Left cardiac atrium (tissue), 4 donors: Measurements from ENCODE around the gene C1orf174. TPM values are rescaled to one million over a fixed set of nuclear protein-coding genes. Genes with fewer than 3 reads are reported as not detected.

Source experiments
- ATAC-seq, 2 donors: fragments of 200-7000 bp; cut with Tn5 transposase; one replicate each; pipeline ENCODE4 v1.9.1; 2020; ENCODE audit warnings: mild to moderate bottlenecking in 2 of 2, moderate library complexity in 2 of 2
- DNase-seq: peaks from one replicate; pipeline ENCODE4 v3.0.0-alpha.2; 2020
- intact Hi-C, 2 donors: fragments of 100-400 bp; cut with DNase I; formaldehyde crosslinking; loops; one replicate each; pipeline versions ENCODE4 v1.14.1 to v1.15.1; 2022 to 2023
- total RNA-seq, 2 donors: library from RNA; stranded (reverse); fragmentation: NEBNext Ultra II Directional; extraction: Animal tissue kit (Norgen Biotek cat#: 25700); gene quantifications; one replicate each; pipeline ENCODE4 v1.2.1, GENCODE V29; 2021
- donor health status: DM: no; HTN: yes; CAD: no.
- donor health status: DM: no; HTN: yes; CAD: no; lungs with severe emphysema.
- donor health status: DM: yes; HTN: yes; CAD: no.
- donor health status: Dilated cardiomyopathy.

The C1orf174 gene
- total RNA-seq, 2 donors from 2014 or later, result 13.2 to 14.0 TPM

GRCh38 chr1:3856923-3857790 lies 42.9 kb downstream of the C1orf174 start, which contains the start of the genes CEP104 and DFFB:
Gene CEP104 (minus strand): TSS chr1:3857211. CDS start chr1:3852407, 4,804 bp downstream.
Gene DFFB (plus strand): TSS chr1:3857476. CDS start chr1:3857604, 128 bp downstream.
- DNase-seq, result peak; percentile 90
- ATAC-seq, result peak; percentile 96 to 97
- intact Hi-C loops, result no loop called here

- DNase-seq, result no peak
- intact Hi-C loops, result no loop called here
- ATAC-seq, result no peak
Observed at GRCh38 chr1:3852711-3853485, 47.2 kb downstream of the C1orf174 start.

GRCh38 chr1:3852091-3852490 lies 48.0 kb downstream of the C1orf174 start:
- ATAC-seq (no peak), DNase-seq (no peak)
- intact Hi-C loops, result no loop called here

GRCh38 chr1:3851292-3851691 lies 48.8 kb downstream of the C1orf174 start:
- DNase-seq, result no peak
- ATAC-seq, result no peak
- intact Hi-C loops, result no loop called here

- ATAC-seq (no peak), DNase-seq (no peak)
- intact Hi-C loops, result no loop called here
Observed at GRCh38 chr1:3850857-3851256, 49.2 kb downstream of the C1orf174 start.

- DNase-seq (no peak), ATAC-seq (no peak)
- intact Hi-C loops, result no loop called here
Observed at GRCh38 chr1:3847081-3847480, 53.0 kb downstream of the C1orf174 start.

GRCh38 chr1:3846541-3846940 lies 53.5 kb downstream of the C1orf174 start:
- DNase-seq, result no peak

GRCh38 chr1:3842912-3843311 lies 57.2 kb downstream of the C1orf174 start:
- ATAC-seq (no peak), DNase-seq (no peak)
- intact Hi-C loops, result no loop called here

More at GRCh38 chr1:3846541-3846940, 53.5 kb downstream of the C1orf174 start:
- no peak for ATAC-seq
- intact Hi-C loops, result no loop called here

- intact Hi-C loops, result no loop called here
- ATAC-seq, result no peak
- DNase-seq, result no peak
Observed at GRCh38 chr1:3841491-3841890, 58.6 kb downstream of the C1orf174 start.

Other genes with a start within 250 kb of the C1orf174 start
- under 1 TPM in 1 of 2 donors, not detected in 1; 0.06 TPM for gene TP73, start 247.8 kb downstream of the C1orf174 start, total RNA-seq
- not detected for gene CCDC27, start 147.8 kb downstream of the C1orf174 start, total RNA-seq
- gene SMIM1, start 127.5 kb downstream of the C1orf174 start, total RNA-seq, result 10 to 100 TPM; 25.4 to 35.9 TPM
- gene LRRC47, start 103.8 kb downstream of the C1orf174 start, total RNA-seq, result 10 to 100 TPM; 41.4 to 43.4 TPM
- gene CEP104, start 43.1 kb downstream of the C1orf174 start, total RNA-seq, result 10 to 100 TPM; 28.6 to 37.5 TPM
- 1 to 10 TPM; 4.0 to 4.1 TPM for gene DFFB, start 42.8 kb downstream of the C1orf174 start, total RNA-seq